ENCODE data around the gene TREML4.
A peak's percentile ranks its signal among the peaks of the same experiment; 100 is the strongest.
"Not testable (repeated sequence)": the region's sequence is repeated elsewhere in the genome, so short reads cannot be mapped to it uniquely, and the experiment has no call there.

The TREML4 gene

GRCh38 chr6:41215777-41216176 is 12.4 kb upstream of the TREML4 start:
- no peak for TF ChIP-seq JUND (IDR thresholded peaks at IDR 0.05; ENCODE audit: low read depth)
- in situ Hi-C loops (cut with HindIII; ENCODE audit: low pct_unique_long_range_greater_than_20kb, low sequenced_read_pairs) = no loop called here
- DNase-seq (ENCODE audit: low read depth in 1 of 2, low spot score in 1 of 2) = no peak

DNA sequence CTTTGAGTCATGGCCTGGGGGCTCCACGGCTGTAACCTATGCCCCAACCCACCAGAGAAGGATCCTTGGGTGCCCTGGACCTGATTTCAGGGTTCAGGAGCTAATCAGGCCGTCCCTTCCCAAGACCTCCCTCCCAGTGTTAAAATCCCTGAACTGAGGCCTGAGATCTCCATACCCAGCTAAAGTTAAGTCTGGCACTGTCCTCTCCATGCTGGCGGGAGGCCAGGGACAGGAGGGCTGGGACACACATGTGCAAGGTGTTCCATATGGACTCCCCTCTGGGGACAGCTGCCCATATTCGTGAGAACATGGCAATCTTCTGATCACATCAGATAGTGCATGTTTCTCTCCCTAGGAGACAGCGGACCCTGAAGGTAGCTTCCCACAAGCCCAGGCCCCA is 11.5 kb upstream of the TREML4 start:
- DNase-seq (ENCODE audit: low read depth in 1 of 2, low spot score in 1 of 2) = no peak
- no peak for TF ChIP-seq JUND (IDR thresholded peaks at IDR 0.05; ENCODE audit: low read depth)
- in situ Hi-C loops (cut with HindIII; ENCODE audit: low pct_unique_long_range_greater_than_20kb, low sequenced_read_pairs) = no loop called here

- in situ Hi-C loops (cut with HindIII; ENCODE audit: low pct_unique_long_range_greater_than_20kb, low sequenced_read_pairs) = no loop called here
- DNase-seq (ENCODE audit: low read depth in 1 of 2, low spot score in 1 of 2) = no peak
- TF ChIP-seq JUND (IDR thresholded peaks at IDR 0.05; ENCODE audit: low read depth) = no peak
Observed at GRCh38 chr6:41222045-41222444, 6.1 kb upstream of the TREML4 start.

- in situ Hi-C loops (cut with HindIII; ENCODE audit: low pct_unique_long_range_greater_than_20kb, low sequenced_read_pairs) = no loop called here
- DNase-seq (ENCODE audit: low read depth in 1 of 2, low spot score in 1 of 2) = no peak
- TF ChIP-seq JUND (IDR thresholded peaks at IDR 0.05; ENCODE audit: low read depth) = no peak
Observed at GRCh38 chr6:41222513-41222912, 5.6 kb upstream of the TREML4 start.

DNA sequence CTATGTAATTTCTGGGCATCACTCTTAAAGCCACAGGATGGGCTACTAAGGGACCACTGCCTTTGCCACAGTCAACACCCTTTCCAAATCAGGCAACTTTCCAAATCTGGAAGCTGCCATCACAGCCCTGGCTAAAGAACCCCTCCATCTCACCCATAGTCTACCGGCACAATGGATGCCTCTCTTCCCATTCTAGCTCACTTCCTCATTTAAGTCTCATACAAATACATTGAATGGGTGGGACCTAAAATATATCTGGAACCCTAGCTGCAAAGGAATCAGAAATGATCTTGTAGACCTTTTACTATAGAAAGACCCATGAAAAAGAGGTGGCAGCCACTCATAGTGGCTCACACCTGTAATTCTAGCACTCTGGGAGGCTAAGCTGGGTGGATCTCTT is 3.3 kb upstream of the TREML4 start:
- no peak for TF ChIP-seq JUND (IDR thresholded peaks at IDR 0.05; ENCODE audit: low read depth)
- in situ Hi-C loops (cut with HindIII; ENCODE audit: low pct_unique_long_range_greater_than_20kb, low sequenced_read_pairs) = no loop called here
- no peak for DNase-seq (ENCODE audit: low read depth in 1 of 2, low spot score in 1 of 2)

GRCh38 chr6:41226752-41227151 is 1.4 kb upstream of the TREML4 start:
- in situ Hi-C loops (cut with HindIII; ENCODE audit: low pct_unique_long_range_greater_than_20kb, low sequenced_read_pairs) = no loop called here
- no peak for TF ChIP-seq JUND (IDR thresholded peaks at IDR 0.05; ENCODE audit: low read depth)
- peak in 1 of 2 experiments; percentile 32 for DNase-seq (ENCODE audit: low read depth in 1 of 2, low spot score in 1 of 2)

DNA sequence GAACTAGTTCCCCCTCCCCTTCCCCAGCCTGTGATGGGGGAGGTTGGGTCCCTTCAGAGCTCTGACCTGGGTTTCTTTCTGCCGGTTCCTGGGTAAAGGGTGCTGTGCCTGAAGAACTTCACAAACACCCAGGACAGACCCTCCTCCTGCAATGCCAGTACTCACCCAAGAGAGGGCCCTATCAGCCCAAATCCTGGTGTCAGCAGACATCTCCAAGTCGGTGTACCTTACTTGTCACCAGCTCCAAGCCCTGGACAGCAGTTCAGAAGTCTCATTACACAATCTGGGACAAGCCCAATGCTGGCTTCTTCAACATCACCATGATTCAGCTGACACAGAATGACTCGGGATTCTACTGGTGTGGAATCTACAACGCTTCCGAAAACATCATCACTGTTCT is 467 bp downstream of the TREML4 start:
- DNase-seq (ENCODE audit: low read depth in 1 of 2, low spot score in 1 of 2) = no peak
- TF ChIP-seq JUND (IDR thresholded peaks at IDR 0.05; ENCODE audit: low read depth) = no peak

GRCh38 chr6:41229721-41230120 is 1.6 kb downstream of the TREML4 start:
- TF ChIP-seq JUND (IDR thresholded peaks at IDR 0.05; ENCODE audit: low read depth) = no peak
- in situ Hi-C loops (cut with HindIII; ENCODE audit: low pct_unique_long_range_greater_than_20kb, low sequenced_read_pairs) = no loop called here
- no peak for DNase-seq (ENCODE audit: low read depth in 1 of 2, low spot score in 1 of 2)

More for the DNA sequence above, 467 bp downstream of the TREML4 start:
- in situ Hi-C loops (cut with HindIII; ENCODE audit: low pct_unique_long_range_greater_than_20kb, low sequenced_read_pairs) = no loop called here

DNA sequence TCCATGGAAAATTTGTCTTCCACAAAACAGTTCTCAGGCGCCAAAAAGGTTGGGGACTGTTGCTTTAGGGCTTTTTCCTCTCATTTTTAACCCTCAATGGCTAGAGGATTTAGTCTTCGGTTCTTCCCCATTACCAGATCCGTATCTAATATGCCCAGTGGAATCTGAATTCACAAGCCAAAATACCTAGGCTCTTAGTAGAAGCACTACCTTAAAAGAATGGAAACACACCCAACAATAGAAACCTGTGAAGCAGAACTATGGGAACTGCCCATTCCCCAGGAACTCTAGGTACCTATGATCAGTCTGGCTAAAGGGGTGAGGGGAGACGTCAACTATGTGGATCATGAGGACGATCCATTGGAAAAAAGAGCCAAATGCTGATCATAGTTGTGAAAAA is 3.1 kb downstream of the TREML4 start:
- no peak for TF ChIP-seq JUND (IDR thresholded peaks at IDR 0.05; ENCODE audit: low read depth)
- in situ Hi-C loops (cut with HindIII; ENCODE audit: low pct_unique_long_range_greater_than_20kb, low sequenced_read_pairs) = no loop called here
- DNase-seq (ENCODE audit: low read depth in 1 of 2, low spot score in 1 of 2) = no peak

- in situ Hi-C loops (cut with HindIII; ENCODE audit: low pct_unique_long_range_greater_than_20kb, low sequenced_read_pairs) = no loop called here
- TF ChIP-seq JUND (IDR thresholded peaks at IDR 0.05; ENCODE audit: low read depth) = no peak
- DNase-seq (ENCODE audit: low read depth in 1 of 2, low spot score in 1 of 2) = no peak
Observed at GRCh38 chr6:41232667-41233066, 4.5 kb downstream of the TREML4 start.

DNA sequence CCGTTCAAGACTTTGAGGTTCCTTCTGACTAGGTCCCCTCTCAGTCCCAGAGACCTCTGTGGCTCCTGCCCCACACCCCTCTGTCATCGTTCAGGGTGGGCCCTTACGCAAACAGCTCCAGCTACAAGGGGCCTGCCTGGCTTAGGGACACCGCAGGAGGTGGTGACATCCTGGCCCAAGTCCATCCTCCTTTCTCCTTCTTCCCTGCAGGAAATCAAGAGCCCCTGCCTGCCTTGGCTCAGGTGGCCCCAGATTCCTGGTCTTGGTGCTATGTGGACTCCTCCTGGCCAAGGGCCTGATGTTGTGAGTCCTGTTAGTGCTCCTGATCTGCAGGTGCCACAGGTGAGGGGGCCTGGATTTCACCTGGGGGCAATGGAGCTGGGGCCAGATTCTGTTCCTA is 8.1 kb downstream of the TREML4 start:
- in situ Hi-C loops (cut with HindIII; ENCODE audit: low pct_unique_long_range_greater_than_20kb, low sequenced_read_pairs) = no loop called here
- no peak for DNase-seq (ENCODE audit: low read depth in 1 of 2, low spot score in 1 of 2)
- no peak for TF ChIP-seq JUND (IDR thresholded peaks at IDR 0.05; ENCODE audit: low read depth)

GRCh38 chr6:41237128-41237527 is 9.0 kb downstream of the TREML4 start:
- in situ Hi-C loops (cut with HindIII; ENCODE audit: low pct_unique_long_range_greater_than_20kb, low sequenced_read_pairs) = no loop called here
- TF ChIP-seq JUND (IDR thresholded peaks at IDR 0.05; ENCODE audit: low read depth) = no peak

GRCh38 chr6:41239467-41240159 is 11.5 kb downstream of the TREML4 start:
- no peak for TF ChIP-seq JUND (IDR thresholded peaks at IDR 0.05; ENCODE audit: low read depth)
- in situ Hi-C loops (cut with HindIII; ENCODE audit: low pct_unique_long_range_greater_than_20kb, low sequenced_read_pairs) = no loop called here
- no peak for DNase-seq (ENCODE audit: low read depth in 1 of 2, low spot score in 1 of 2)

More at GRCh38 chr6:41237128-41237527, 9.0 kb downstream of the TREML4 start:
- DNase-seq (ENCODE audit: low read depth in 1 of 2, low spot score in 1 of 2) = no peak

DNA sequence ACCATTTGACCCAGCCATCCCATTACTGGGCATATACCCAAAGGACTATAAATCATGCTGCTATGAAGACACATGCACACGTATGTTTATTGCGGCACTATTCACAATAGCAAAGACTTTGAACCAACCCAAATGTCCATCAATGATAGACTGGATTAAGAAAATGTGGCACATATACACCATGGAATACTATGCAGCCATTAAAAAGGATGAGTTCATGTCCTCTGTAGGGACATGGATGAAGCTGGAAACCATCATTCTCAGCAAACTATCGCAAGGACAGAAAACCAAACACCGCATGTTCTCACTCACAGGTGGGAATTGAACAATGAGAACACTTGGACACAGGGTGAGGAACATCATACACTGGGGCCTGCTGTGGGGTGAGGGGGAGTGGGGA is 18.4 kb downstream of the TREML4 start:
- DNase-seq (ENCODE audit: low read depth in 1 of 2, low spot score in 1 of 2); in situ Hi-C loops (cut with HindIII; ENCODE audit: low pct_unique_long_range_greater_than_20kb, low sequenced_read_pairs): not testable (repeated sequence)
